ENCODE measurements around the gene SPDEF. TPM values are rescaled to one million over a fixed set of nuclear protein-coding genes. Genes with fewer than 3 reads are reported as not detected.

SPDEF gene
- total RNA-seq, 4 donors from 2014 or later, result 4.4 TPM; not detected in 3

DNA sequence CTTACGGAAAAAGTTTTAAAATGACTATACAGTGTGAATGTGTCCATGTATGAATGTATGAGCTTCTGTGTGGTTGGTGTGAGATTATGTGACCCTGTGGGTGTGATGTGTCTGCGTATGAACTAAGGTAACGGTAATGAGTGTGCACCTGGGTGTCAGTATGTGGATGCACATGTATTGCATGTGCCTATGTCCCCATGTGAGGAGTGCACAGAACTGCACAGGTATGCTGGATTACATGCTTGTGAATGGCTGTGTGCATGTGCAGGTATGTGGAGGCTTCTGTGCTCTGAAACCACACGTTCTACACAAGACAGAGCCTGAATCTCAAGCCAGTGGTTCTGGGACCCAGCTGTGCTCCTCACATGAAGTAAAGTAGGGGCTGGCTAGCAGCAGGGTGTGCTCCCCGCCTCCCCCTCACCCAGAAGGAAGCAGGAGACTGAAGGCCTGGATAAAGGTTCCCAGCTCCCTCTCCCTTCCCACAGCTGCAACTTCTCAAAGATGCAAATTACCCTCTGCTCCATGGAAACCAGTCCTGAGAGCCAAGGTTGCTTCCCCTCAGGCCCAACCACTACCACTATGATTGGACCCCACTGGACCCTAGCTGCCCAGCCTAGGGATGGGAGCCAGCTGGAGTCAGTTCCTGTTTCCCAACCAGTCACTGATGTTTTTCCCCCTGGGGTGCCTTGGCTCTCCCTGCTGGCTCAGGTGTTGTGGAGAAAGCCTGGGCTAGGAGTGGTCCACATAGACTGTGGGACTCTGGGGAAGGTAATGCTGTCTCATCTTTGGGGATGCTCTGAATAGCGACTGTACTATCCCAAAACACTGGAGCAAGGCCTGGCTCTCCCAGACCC, 24.8 kb upstream of the SPDEF start:
- no peaks in the 10 kb centered on the region for H3K27me3 ChIP-seq
- WGBS, 2 donors (ENCODE audit: low coverage in 1 of 2), result 66 to 82% methylated on average over 4 to 5 of the region's 6 CpGs
- H3K27ac ChIP-seq, result no peak overlapping the region
- no peak overlapping the region for H3K4me3 ChIP-seq
- H3K9me3 ChIP-seq, result no peaks in the 10 kb centered on the region
- no peak for ATAC-seq
- H3K36me3 ChIP-seq, result peaks cover 0 to 13% of the 10 kb centered on the region in 2 donors
- peaks cover 0 to 15% (median 0%) of the 10 kb centered on the region in 3 donors for H3K4me1 ChIP-seq
- no peak for TF ChIP-seq EP300 (IDR thresholded peaks at IDR 0.05)
- TF ChIP-seq, protein P1, sequence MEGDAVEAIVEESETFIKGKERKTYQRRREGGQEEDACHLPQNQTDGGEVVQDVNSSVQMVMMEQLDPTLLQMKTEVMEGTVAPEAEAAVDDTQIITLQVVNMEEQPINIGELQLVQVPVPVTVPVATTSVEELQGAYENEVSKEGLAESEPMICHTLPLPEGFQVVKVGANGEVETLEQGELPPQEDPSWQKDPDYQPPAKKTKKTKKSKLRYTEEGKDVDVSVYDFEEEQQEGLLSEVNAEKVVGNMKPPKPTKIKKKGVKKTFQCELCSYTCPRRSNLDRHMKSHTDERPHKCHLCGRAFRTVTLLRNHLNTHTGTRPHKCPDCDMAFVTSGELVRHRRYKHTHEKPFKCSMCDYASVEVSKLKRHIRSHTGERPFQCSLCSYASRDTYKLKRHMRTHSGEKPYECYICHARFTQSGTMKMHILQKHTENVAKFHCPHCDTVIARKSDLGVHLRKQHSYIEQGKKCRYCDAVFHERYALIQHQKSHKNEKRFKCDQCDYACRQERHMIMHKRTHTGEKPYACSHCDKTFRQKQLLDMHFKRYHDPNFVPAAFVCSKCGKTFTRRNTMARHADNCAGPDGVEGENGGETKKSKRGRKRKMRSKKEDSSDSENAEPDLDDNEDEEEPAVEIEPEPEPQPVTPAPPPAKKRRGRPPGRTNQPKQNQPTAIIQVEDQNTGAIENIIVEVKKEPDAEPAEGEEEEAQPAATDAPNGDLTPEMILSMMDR (IDR thresholded peaks at IDR 0.05), result no peak
- no peak for TF ChIP-seq POLR2AphosphoS5 (IDR thresholded peaks at IDR 0.05)
- TF ChIP-seq POLR2A (IDR thresholded peaks at IDR 0.05), result no peak

DNA sequence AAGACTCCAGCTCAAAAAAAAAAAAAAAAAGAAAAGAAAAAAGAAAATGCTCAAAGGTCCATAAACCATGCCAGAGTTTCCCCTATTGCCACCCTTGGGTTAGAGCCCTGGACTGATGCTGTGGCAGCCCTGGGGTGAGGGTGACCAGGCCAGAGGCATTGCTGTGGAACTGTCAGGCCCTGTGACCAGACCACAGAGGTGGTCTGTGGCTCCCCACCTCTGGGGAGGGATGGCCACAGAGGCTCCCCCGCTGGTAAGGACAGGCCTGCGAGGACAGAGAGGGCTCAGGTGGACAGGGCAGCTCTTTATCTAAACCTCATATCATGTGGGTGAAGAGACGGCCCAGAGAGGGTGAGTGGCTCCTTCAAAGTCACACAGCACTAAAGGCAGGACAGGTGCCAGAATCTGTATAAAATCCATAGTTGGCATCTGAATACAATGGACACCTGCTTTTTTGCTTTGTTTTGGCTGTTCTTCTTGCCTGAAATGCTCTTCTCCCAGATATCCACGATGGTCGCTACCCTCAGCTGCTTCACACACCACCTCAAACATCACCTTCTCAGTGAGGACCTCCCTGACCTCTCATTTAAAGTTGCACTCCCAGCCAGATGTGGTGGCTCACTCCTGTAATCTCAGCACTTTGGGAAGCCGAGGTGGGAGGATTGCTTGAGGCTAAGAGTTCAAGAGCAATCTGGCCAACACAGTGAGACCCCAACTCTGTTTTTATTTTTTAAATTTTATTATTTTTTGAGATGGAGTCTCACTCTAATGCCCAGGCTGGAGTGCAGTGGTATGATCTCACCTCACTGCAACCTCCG, 22.5 kb upstream of the SPDEF start:
- TF ChIP-seq EP300 (IDR thresholded peaks at IDR 0.05), result no peak
- TF ChIP-seq, protein P1 (IDR thresholded peaks at IDR 0.05), result no peak
- no peak for TF ChIP-seq POLR2AphosphoS5 (IDR thresholded peaks at IDR 0.05)
- no peak for TF ChIP-seq POLR2A (IDR thresholded peaks at IDR 0.05)
- Histone ChIP-seq H3K4me1 (no peaks in the 10 kb centered on the region), H3K27me3 (no peaks in the 10 kb centered on the region), H3K9me3 (no peaks in the 10 kb centered on the region), H3K4me3 (no peak overlapping the region), H3K36me3 (peaks cover 0 to 13% of the 10 kb centered on the region in 2 donors), H3K27ac (no peak overlapping the region)
- no peak for ATAC-seq
- 93% methylated on average over 2 to 4 of the region's 7 CpGs for WGBS, 2 donors (ENCODE audit: low coverage in 1 of 2)

DNA sequence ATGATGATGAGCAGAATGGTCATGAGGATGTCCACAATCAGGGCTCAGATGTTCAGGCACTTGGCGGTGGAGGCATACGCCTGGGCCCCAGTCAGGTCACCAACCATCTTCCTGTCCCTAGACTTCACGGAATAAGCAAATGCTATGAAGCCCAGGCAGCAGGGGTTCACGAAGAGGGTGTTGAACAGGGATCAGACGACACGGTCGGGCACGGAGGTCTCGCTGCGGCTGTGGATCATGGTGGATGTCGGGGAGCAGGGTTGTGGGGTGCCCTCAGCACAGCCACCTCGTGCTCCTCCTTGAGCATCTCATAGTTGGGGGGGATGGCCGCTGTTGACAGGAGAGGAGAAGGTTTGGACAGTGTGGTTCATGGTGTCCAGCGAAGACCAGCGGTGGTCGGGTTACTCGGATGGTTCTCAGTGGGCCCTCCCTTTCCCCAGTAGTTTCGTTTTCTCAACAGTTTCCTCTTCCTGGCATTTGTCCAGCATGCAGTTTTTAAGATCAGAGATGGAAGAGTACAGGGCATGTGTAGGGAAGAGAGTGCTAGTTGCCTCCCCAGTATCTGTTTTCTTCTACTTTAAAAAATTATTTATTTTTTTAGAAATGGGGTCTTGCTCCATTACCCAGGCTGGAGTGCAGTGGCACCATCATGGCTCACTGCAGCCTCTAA, 20.3 kb upstream of the SPDEF start:
- Histone ChIP-seq H3K27me3 (peaks cover 14% of the 10 kb centered on the region), H3K4me3 (no peak overlapping the region), H3K9me3 (no peaks in the 10 kb centered on the region), H3K36me3 (peaks cover 0 to under 1% of the 10 kb centered on the region in 2 donors), H3K27ac (no peak overlapping the region), H3K4me1 (no peaks in the 10 kb centered on the region)
- TF ChIP-seq EP300 (IDR thresholded peaks at IDR 0.05), result no peak
- TF ChIP-seq, protein P1 (IDR thresholded peaks at IDR 0.05), result no peak
- no peak for TF ChIP-seq POLR2A (IDR thresholded peaks at IDR 0.05)
- WGBS, 2 donors (ENCODE audit: low coverage in 1 of 2), result 76% methylated on average over 5 of the region's 18 CpGs
- no peak for ATAC-seq

DNA sequence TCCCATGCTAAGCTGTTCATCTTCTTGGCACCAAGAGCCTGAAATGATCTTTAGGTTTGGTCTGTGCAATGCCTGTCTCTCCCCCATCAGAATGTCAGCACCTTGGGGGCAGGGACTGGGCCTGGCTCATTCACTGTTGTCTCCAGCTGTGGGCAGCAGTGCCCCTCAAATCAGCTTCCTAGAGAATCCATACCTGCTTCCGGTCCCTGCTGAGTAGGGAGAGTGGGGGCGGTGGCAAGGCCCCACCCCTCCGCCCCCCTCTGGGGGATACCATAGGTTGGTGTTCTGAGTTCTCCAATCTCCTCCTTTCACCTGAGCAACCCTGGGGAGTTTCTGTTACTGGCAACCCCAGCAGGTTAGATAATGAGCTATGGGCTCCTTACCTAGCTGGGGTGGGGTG, 19.2 kb upstream of the SPDEF start:
- no peak for ATAC-seq
- H3K36me3 ChIP-seq, result no peaks in the 10 kb centered on the region
- H3K4me1 ChIP-seq, result no peaks in the 10 kb centered on the region
- H3K27me3 ChIP-seq, result peaks cover 25% of the 10 kb centered on the region
- no peak overlapping the region for H3K27ac ChIP-seq
- WGBS, 2 donors (ENCODE audit: low coverage in 1 of 2), result no CpG with 5 or more reads among the region's 3 CpGs
- no peak overlapping the region for H3K4me3 ChIP-seq
- no peaks in the 10 kb centered on the region for H3K9me3 ChIP-seq
- TF ChIP-seq EP300 (IDR thresholded peaks at IDR 0.05), result no peak
- TF ChIP-seq POLR2AphosphoS5 (IDR thresholded peaks at IDR 0.05), result no peak
- TF ChIP-seq POLR2A (IDR thresholded peaks at IDR 0.05), result no peak
- TF ChIP-seq, protein P1 (IDR thresholded peaks at IDR 0.05), result no peak
